Calu3 (cell line): Measurements from ENCODE around the gene L1CAM. TPM values are rescaled to one million over a fixed set of nuclear protein-coding genes. Genes with fewer than 3 reads are reported as not detected.

Experiments used
- BruUV-seq: library from RNA; stranded (reverse); fragments of 400-500 nt; replicated peaks from 2 replicates; lab custom pipeline; 2021; lab: Mats Ljungman, UMichigan
- CTCF ChIA-PET: fragments of 300-600 bp; sonication (Branson Sonifier 250); formaldehyde crosslinking; loops from one replicate; lab custom pipeline; 2022; ENCODE audit warnings: antibody characterized with exemption; lab: Charles Lee
- DNase-seq: peaks from one replicate; pipeline ENCODE4 v3.0.0; 2022
- H3K27ac Mint-ChIP-seq: one replicate; pipeline ENCODE4 v1.8.0; 2022; ENCODE audit warnings: mixed read lengths; ENCODE audit not compliant: unreplicated experiment
- H3K27me3 Mint-ChIP-seq: one replicate; pipeline ENCODE4 v1.8.0; 2022; ENCODE audit warnings: mixed read lengths; ENCODE audit not compliant: unreplicated experiment
- H3K36me3 Mint-ChIP-seq: one replicate; pipeline ENCODE4 v1.8.0; 2022; ENCODE audit warnings: mild to moderate bottlenecking, moderate library complexity, mixed read lengths; ENCODE audit not compliant: insufficient read depth, unreplicated experiment
- H3K4me1 Mint-ChIP-seq: one replicate; pipeline ENCODE4 v1.8.0; 2022; ENCODE audit warnings: mild to moderate bottlenecking, low read depth, mixed read lengths; ENCODE audit not compliant: unreplicated experiment
- H3K4me3 Mint-ChIP-seq: one replicate; pipeline ENCODE4 v1.8.0; 2022; ENCODE audit warnings: mild to moderate bottlenecking, low read depth, moderate library complexity, mixed read lengths; ENCODE audit not compliant: unreplicated experiment
- H3K9me3 Mint-ChIP-seq: one replicate; pipeline ENCODE4 v1.8.0; 2022; ENCODE audit warnings: low read depth, mixed read lengths; ENCODE audit not compliant: unreplicated experiment
- intact Hi-C: fragments of 100-400 bp; cut with micrococcal nuclease; formaldehyde crosslinking; loops from one replicate; pipeline ENCODE4 v1.10.0; 2022; ENCODE audit not compliant: unreplicated experiment
- total RNA-seq: library from RNA; stranded (reverse); gene quantifications from 2 replicates; pipeline ENCODE4 v1.2.3, GENCODE V29; 2022
- TF ChIP-seq, protein P1 (sequence below): fragments of 200-600 bp; IDR thresholded peaks from one replicate; pipeline ENCODE4 v1.8.0; 2022; ENCODE audit warnings: antibody characterized with exemption; ENCODE audit not compliant: unreplicated experiment

The L1CAM gene
- total RNA-seq, 1 experiment from 2014 or later: 14.2 TPM

DNA sequence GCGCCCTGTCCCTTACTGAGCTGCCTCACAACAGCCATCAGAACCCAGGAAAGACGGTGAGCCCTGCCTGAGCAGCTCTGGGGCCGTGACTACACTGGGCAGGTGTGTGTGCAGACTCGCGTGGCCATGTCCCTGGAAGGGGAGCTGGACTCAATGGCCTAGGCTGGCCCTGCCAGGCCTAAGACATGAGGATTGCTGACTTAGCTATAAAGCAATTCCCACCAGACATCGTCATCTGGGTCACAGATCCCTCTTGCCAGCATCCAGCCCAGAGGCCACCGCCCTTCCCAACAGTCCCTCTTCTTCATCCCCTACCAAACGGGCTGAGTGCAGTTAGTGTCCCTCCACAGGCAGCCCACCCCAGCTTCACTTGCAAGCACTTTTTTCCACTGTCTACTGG, 45.2 kb upstream of the L1CAM start:
- Mint-ChIP-seq H3K27me3 (no peaks in the 10 kb centered on the region), H3K9me3 (no peaks in the 10 kb centered on the region), H3K36me3 (peaks cover 63% of the 10 kb centered on the region), H3K27ac (no peak overlapping the region), H3K4me3 (no peak overlapping the region), H3K4me1 (peaks cover 8% of the 10 kb centered on the region)
- CTCF ChIA-PET: no interaction called here
- TF ChIP-seq, protein P1, sequence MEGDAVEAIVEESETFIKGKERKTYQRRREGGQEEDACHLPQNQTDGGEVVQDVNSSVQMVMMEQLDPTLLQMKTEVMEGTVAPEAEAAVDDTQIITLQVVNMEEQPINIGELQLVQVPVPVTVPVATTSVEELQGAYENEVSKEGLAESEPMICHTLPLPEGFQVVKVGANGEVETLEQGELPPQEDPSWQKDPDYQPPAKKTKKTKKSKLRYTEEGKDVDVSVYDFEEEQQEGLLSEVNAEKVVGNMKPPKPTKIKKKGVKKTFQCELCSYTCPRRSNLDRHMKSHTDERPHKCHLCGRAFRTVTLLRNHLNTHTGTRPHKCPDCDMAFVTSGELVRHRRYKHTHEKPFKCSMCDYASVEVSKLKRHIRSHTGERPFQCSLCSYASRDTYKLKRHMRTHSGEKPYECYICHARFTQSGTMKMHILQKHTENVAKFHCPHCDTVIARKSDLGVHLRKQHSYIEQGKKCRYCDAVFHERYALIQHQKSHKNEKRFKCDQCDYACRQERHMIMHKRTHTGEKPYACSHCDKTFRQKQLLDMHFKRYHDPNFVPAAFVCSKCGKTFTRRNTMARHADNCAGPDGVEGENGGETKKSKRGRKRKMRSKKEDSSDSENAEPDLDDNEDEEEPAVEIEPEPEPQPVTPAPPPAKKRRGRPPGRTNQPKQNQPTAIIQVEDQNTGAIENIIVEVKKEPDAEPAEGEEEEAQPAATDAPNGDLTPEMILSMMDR: no peak
- intact Hi-C loops: no loop called here
- BruUV-seq: no TSS peak
- no peak for DNase-seq

DNA sequence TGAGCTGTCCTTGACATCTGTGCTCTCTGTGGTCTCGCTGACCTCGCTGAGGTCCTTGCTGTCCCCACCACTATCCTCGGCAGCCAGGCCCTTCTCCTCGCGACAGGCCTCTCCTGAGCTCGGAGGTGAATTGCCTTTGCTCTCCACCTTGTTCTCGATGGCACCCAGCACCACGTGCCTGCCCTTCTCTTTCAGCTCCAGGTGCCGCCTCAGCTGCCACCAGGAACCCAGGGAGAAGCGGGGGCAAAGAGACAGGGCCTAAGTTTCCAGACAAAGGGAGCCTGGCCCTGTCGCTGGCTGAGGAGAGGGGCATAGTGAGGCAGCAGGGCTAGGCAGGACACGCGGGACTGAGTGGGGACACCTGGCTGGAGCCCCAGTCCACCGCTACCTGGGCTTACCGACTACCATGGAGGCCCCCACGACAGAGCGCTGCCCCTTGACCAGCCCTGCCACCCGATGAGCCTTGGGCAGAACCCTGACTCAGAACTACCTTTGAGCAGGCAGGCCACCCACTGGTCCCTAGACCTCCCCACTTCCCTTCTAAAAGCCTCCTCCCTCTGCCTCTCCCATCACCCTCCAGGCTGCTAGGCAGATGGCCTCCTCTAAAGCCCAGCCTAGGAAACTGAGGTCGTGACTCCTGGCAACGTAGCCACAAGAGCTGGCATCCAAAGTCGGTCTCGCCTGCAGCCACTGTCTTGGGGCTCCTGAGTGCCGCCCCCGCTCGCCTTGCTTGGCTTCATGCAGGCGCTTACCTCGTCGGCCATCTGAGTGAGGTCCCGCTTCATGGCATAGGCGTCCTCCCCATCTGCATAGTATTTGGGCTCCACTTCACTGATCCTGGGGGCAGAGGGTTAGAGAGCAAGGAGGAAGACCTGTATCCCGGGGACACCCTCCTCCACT, 44.3 kb upstream of the L1CAM start:
- Mint-ChIP-seq H3K4me3 (no peak overlapping the region), H3K9me3 (no peaks in the 10 kb centered on the region), H3K27ac (no peak overlapping the region), H3K4me1 (peaks cover 8% of the 10 kb centered on the region), H3K27me3 (no peaks in the 10 kb centered on the region), H3K36me3 (peaks cover 58% of the 10 kb centered on the region)
- CTCF ChIA-PET: no interaction called here
- TF ChIP-seq, protein P1: no peak
- intact Hi-C loops: no loop called here
- BruUV-seq: no TSS peak
- no peak for DNase-seq

DNA sequence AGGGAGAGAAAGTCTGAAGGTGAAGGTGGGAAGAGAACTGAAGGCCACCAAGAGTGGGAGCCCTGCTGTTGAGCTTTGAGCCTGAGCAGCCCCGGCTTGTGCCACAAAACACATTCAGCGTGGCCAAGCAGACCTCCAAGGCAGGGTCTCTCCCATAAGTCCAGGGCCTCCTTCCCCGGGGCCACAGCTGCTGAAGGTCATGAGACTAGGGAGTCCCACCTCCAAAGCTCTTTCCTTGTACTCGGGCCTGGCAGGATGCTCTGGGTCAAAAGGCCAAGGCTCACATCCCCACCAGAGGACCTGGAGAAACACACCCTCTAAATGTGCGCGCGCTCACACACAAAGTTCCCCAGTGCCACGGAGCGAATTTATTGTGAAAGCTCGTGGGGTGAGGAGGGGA, 43.6 kb upstream of the L1CAM start:
- H3K4me3 Mint-ChIP-seq: no peak overlapping the region
- no peaks in the 10 kb centered on the region for H3K9me3 Mint-ChIP-seq
- TF ChIP-seq, protein P1: no peak
- H3K27ac Mint-ChIP-seq: no peak overlapping the region
- H3K4me1 Mint-ChIP-seq: peaks cover 8% of the 10 kb centered on the region
- CTCF ChIA-PET: no interaction called here
- DNase-seq: no peak
- peaks cover 54% of the 10 kb centered on the region for H3K36me3 Mint-ChIP-seq
- no peaks in the 10 kb centered on the region for H3K27me3 Mint-ChIP-seq
- no TSS peak for BruUV-seq
- intact Hi-C loops: no loop called here

DNA sequence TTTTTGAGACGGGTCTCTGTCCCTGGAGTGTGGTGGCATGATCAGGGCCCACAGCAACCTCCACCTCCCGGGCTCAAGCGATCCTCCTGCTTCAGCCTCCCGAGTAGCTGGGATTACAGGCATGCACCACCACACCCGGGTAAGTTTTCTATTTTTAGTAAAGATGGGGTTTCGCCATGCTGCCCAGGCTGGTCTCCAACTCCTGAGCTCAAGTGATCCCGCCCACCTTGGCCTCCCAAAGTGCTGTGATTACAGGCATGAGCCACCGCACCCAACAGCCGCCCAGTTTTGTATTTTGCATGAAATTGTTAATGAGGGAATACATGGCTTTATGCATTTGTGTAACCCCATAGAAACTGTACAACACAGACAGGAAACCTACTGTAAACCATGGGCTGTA, 42.9 kb upstream of the L1CAM start:
- TF ChIP-seq, protein P1: no peak
- peaks cover 8% of the 10 kb centered on the region for H3K4me1 Mint-ChIP-seq
- DNase-seq: no peak
- H3K36me3 Mint-ChIP-seq: peaks cover 47% of the 10 kb centered on the region
- TSS peak; percentile 26 for BruUV-seq
- intact Hi-C loops: no loop called here
- CTCF ChIA-PET: interaction anchor here (0.9 kb wide), 1 partner anchor 18 kb away, joined by 6 read pairs; no protein-coding TSS in a partner anchor
- peak overlapping the region; percentile 11 for H3K27ac Mint-ChIP-seq
- H3K9me3 Mint-ChIP-seq: no peaks in the 10 kb centered on the region
- peak overlapping the region; percentile 70 for H3K4me3 Mint-ChIP-seq
- H3K27me3 Mint-ChIP-seq: no peaks in the 10 kb centered on the region
